ENCODE measurements around the gene MEGF9. TPM values are rescaled to one million over a fixed set of nuclear protein-coding genes. Genes with fewer than 3 reads are reported as not detected.

The MEGF9 gene
- total RNA-seq, 1 donor from 2014 or later, result 17.7 TPM

DNA sequence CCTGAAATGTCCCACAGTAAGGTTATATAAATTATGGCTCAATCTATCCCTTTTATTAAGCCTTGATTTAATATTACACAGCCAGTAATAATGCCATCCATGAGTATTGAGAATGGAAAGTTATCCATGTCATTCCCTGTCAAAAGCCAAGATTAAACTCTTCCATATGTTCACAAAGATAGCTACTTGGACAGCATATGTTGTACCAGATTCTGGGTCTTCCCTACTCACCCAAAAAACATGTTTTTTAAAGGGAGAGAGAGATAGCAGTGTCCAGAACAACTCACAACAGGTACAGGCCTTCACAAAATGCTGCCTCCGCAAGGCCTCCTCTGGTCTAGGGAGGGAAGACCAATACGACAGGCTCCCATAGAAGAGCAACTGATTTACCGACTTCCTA is 149.7 kb downstream of the MEGF9 start:
- Mint-ChIP-seq H3K27me3 (ENCODE audit: low read depth, unreplicated experiment) (no peaks in the 10 kb centered on the region), H3K9me3 (ENCODE audit: unreplicated experiment) (no peaks in the 10 kb centered on the region), H3K4me1 (ENCODE audit: low read depth, unreplicated experiment) (no peaks in the 10 kb centered on the region), H3K27ac (ENCODE audit: unreplicated experiment) (no peak overlapping the region), H3K4me3 (ENCODE audit: unreplicated experiment) (no peak overlapping the region), H3K36me3 (ENCODE audit: low read depth, unreplicated experiment) (peaks cover 17% of the 10 kb centered on the region)
- H3K79me2 ChIP-seq (ENCODE audit: insufficient read depth, low read length), result peaks cover 33% of the 10 kb centered on the region
- DNase-seq (ENCODE audit: low read depth), result no peak
- H3K27ac ChIP-seq (ENCODE audit: low read depth, low read length), result no peak overlapping the region
- no peak overlapping the region for H2AFZ ChIP-seq (ENCODE audit: low read depth, low read length)
- H3K36me3 ChIP-seq (ENCODE audit: insufficient read depth, low read length), result peaks cover 29% of the 10 kb centered on the region
- no peak overlapping the region for H3K4me3 ChIP-seq (ENCODE audit: insufficient read depth, low read depth, low read length)
- H3K27me3 ChIP-seq (ENCODE audit: insufficient read depth, low read length), result no peaks in the 10 kb centered on the region
- H3K4me2 ChIP-seq (ENCODE audit: low read length), result no peak overlapping the region
- H3K9me3 ChIP-seq (ENCODE audit: insufficient read depth, low read depth, low read length), result no peaks in the 10 kb centered on the region
- no peaks in the 10 kb centered on the region for H3K4me1 ChIP-seq (ENCODE audit: insufficient read depth, low read length)
- FAIRE-seq, result no peak
- no peak overlapping the region for H3K9ac ChIP-seq (ENCODE audit: low read length)
- TF ChIP-seq EZH2 (IDR thresholded peaks at IDR 0.05; ENCODE audit: insufficient read depth, low read length) (no peak), CTCF (IDR thresholded peaks at IDR 0.05; ENCODE audit: insufficient read depth, low read depth, low read length) (no peak)
- peaks cover 13% of the 10 kb centered on the region for H4K20me1 ChIP-seq (ENCODE audit: insufficient read depth, low read length)

- H3K27me3 ChIP-seq (ENCODE audit: insufficient read depth, low read length), result no peaks in the 10 kb centered on the region
- peaks cover 13% of the 10 kb centered on the region for H4K20me1 ChIP-seq (ENCODE audit: insufficient read depth, low read length)
- no peak for FAIRE-seq
- Mint-ChIP-seq H3K27me3 (ENCODE audit: low read depth, unreplicated experiment) (no peaks in the 10 kb centered on the region), H3K27ac (ENCODE audit: unreplicated experiment) (no peak overlapping the region), H3K9me3 (ENCODE audit: unreplicated experiment) (no peaks in the 10 kb centered on the region), H3K36me3 (ENCODE audit: low read depth, unreplicated experiment) (peaks cover 16% of the 10 kb centered on the region), H3K4me3 (ENCODE audit: unreplicated experiment) (no peak overlapping the region), H3K4me1 (ENCODE audit: low read depth, unreplicated experiment) (no peaks in the 10 kb centered on the region)
- H3K9me3 ChIP-seq (ENCODE audit: insufficient read depth, low read depth, low read length), result no peaks in the 10 kb centered on the region
- H3K4me3 ChIP-seq (ENCODE audit: insufficient read depth, low read depth, low read length), result no peak overlapping the region
- no peaks in the 10 kb centered on the region for H3K4me1 ChIP-seq (ENCODE audit: insufficient read depth, low read length)
- peaks cover 36% of the 10 kb centered on the region for H3K79me2 ChIP-seq (ENCODE audit: insufficient read depth, low read length)
- H3K36me3 ChIP-seq (ENCODE audit: insufficient read depth, low read length), result peaks cover 18% of the 10 kb centered on the region
- TF ChIP-seq EZH2 (IDR thresholded peaks at IDR 0.05; ENCODE audit: insufficient read depth, low read length) (no peak), CTCF (IDR thresholded peaks at IDR 0.05; ENCODE audit: insufficient read depth, low read depth, low read length) (no peak)
- no peak overlapping the region for H3K27ac ChIP-seq (ENCODE audit: low read depth, low read length)
- no peak overlapping the region for H3K9ac ChIP-seq (ENCODE audit: low read length)
- H3K4me2 ChIP-seq (ENCODE audit: low read length), result no peak overlapping the region
- DNase-seq (ENCODE audit: low read depth), result no peak
- H2AFZ ChIP-seq (ENCODE audit: low read depth, low read length), result no peak overlapping the region
These were observed 151.3 kb downstream of the MEGF9 start for GRCh38 chr9:120562861-120563443.

- H3K27ac Mint-ChIP-seq (ENCODE audit: unreplicated experiment), result no peak overlapping the region
These were observed 152.6 kb downstream of the MEGF9 start for GRCh38 chr9:120561709-120562108.

More at GRCh38 chr9:120561709-120562108, 152.6 kb downstream of the MEGF9 start:
- Mint-ChIP-seq H3K4me1 (ENCODE audit: low read depth, unreplicated experiment) (no peaks in the 10 kb centered on the region), H3K4me3 (ENCODE audit: unreplicated experiment) (no peak overlapping the region), H3K27me3 (ENCODE audit: low read depth, unreplicated experiment) (no peaks in the 10 kb centered on the region), H3K36me3 (ENCODE audit: low read depth, unreplicated experiment) (peaks cover 16% of the 10 kb centered on the region), H3K9me3 (ENCODE audit: unreplicated experiment) (no peaks in the 10 kb centered on the region)
- Histone ChIP-seq H3K9me3 (ENCODE audit: insufficient read depth, low read depth, low read length) (no peaks in the 10 kb centered on the region), H4K20me1 (ENCODE audit: insufficient read depth, low read length) (peaks cover 13% of the 10 kb centered on the region), H3K27ac (ENCODE audit: low read depth, low read length) (no peak overlapping the region), H2AFZ (ENCODE audit: low read depth, low read length) (no peak overlapping the region), H3K27me3 (ENCODE audit: insufficient read depth, low read length) (no peaks in the 10 kb centered on the region), H3K4me1 (ENCODE audit: insufficient read depth, low read length) (no peaks in the 10 kb centered on the region), H3K36me3 (ENCODE audit: insufficient read depth, low read length) (peaks cover 12% of the 10 kb centered on the region), H3K9ac (ENCODE audit: low read length) (no peak overlapping the region), H3K4me3 (ENCODE audit: insufficient read depth, low read depth, low read length) (no peak overlapping the region), H3K79me2 (ENCODE audit: insufficient read depth, low read length) (peaks cover 41% of the 10 kb centered on the region), H3K4me2 (ENCODE audit: low read length) (no peak overlapping the region)
- FAIRE-seq (no peak), DNase-seq (ENCODE audit: low read depth) (no peak)
- TF ChIP-seq EZH2 (IDR thresholded peaks at IDR 0.05; ENCODE audit: insufficient read depth, low read length), result no peak
- no peak for TF ChIP-seq CTCF (IDR thresholded peaks at IDR 0.05; ENCODE audit: insufficient read depth, low read depth, low read length)

Data from astrocyte (in vitro differentiated cells and primary cell).